Transverse colon (tissue), 4 donors: Measurements from ENCODE around the gene SEMA5B. TPM values are rescaled to one million over a fixed set of nuclear protein-coding genes. Genes with fewer than 3 reads are reported as not detected.

Source experiments
- DNase-seq: peaks from one replicate; pipeline ENCODE4 v3.0.0-alpha.2; 2019
- H3K27ac ChIP-seq, 4 donors: fragments of 200-600 bp; sonication (generic); 2 replicates each; pipeline ENCODE4 v1.5.1; 2016 to 2018; ENCODE audit warnings: inconsistent platforms in 4 of 4
- H3K27me3 ChIP-seq: fragments of 200-600 bp; sonication (generic); 2 replicates; pipeline ENCODE4 v1.5.1; 2017; ENCODE audit warnings: inconsistent platforms
- H3K36me3 ChIP-seq, 4 donors: fragments of 200-600 bp; sonication (generic); 2 replicates each; pipeline ENCODE4 v1.5.1; 2017 to 2019; ENCODE audit warnings: inconsistent platforms in 4 of 4
- H3K4me1 ChIP-seq, 4 donors: fragments of 200-600 bp; sonication (generic); 2 replicates each; pipeline ENCODE4 v1.5.1; 2017 to 2020; ENCODE audit warnings: inconsistent platforms in 4 of 4
- H3K4me3 ChIP-seq, 4 donors: fragments of 200-600 bp; sonication (generic); 1 replicate in 1 of 4; 2 replicates in 3 of 4; pipeline versions ENCODE4 v1.5.1 to v1.6.1; 2017 to 2019; ENCODE audit warnings: inconsistent platforms in 4 of 4
- H3K9me3 ChIP-seq, 2 donors: fragments of 200-600 bp; sonication (generic); 2 replicates each; pipeline ENCODE4 v1.5.1; 2017 to 2019; ENCODE audit warnings: inconsistent platforms in 2 of 2
- EP300 ChIP-seq: sonication (generic); formaldehyde crosslinking; IDR thresholded peaks from one replicate; pipeline ENCODE4 v1.6.1; 2017; ENCODE audit warnings: antibody characterized with exemption, low read depth
- POLR2A ChIP-seq: fragments of 450-650 bp; IDR thresholded peaks from one replicate; pipeline ENCODE4 v1.6.1; 2016; ENCODE audit warnings: antibody characterized with exemption, mild to moderate bottlenecking, moderate library complexity
- POLR2AphosphoS5 ChIP-seq, 3 donors: sonication (generic); formaldehyde crosslinking; IDR thresholded peaks; one replicate each; pipeline ENCODE4 v1.6.1; 2016; ENCODE audit warnings: antibody characterized with exemption in 3 of 3
- WGBS, 2 donors: methylation state at CpG; one replicate each; pipeline ENCODE4 v1.1.5; 2018; ENCODE audit warnings: low coverage in 1 of 2; 5-methylcytosine and 5-hydroxymethylcytosine counted together
- in situ Hi-C, 4 donors: fragments of 200-750 bp; cut with MboI; loops; one replicate each; pipeline versions ENCODE4 v1.15.0 to v1.15.1; 2017; ENCODE audit warnings: low sequenced_read_pairs in 3 of 4, low pct_ligation_motif_present in 1 of 4, low pct_unique_long_range_greater_than_20kb in 1 of 4
- intact Hi-C: fragments of 100-400 bp; cut with DNase I; formaldehyde crosslinking; loops from one replicate; pipeline ENCODE4 v1.15.1; 2023; ENCODE audit warnings: low total_unique reads
- total RNA-seq, 4 donors: library from RNA; depleted of rRNA; stranded (reverse); fragments of >200 nt; gene quantifications; one replicate each; pipeline ENCODE4 v1.1.0, GENCODE V29; 2016
- TF ChIP-seq, protein P1 (sequence below), 5 experiments: fragments of 200-600 bp in 3 of 5; fragments of 450-650 bp in 2 of 5; sonication (generic) in 3 of 5; IDR thresholded peaks; 1 replicate in 2 of 5; 2 replicates in 3 of 5; pipeline ENCODE4 v1.5.1; 2016 to 2017; ENCODE audit warnings: antibody characterized with exemption in 5 of 5, inconsistent platforms in 3 of 5, mild to moderate bottlenecking in 2 of 5, moderate library complexity in 1 of 5

The SEMA5B gene
- total RNA-seq, 4 donors from 2014 or later: 0.16 to 1.4 (median 0.27) TPM; not detected in 1

DNA sequence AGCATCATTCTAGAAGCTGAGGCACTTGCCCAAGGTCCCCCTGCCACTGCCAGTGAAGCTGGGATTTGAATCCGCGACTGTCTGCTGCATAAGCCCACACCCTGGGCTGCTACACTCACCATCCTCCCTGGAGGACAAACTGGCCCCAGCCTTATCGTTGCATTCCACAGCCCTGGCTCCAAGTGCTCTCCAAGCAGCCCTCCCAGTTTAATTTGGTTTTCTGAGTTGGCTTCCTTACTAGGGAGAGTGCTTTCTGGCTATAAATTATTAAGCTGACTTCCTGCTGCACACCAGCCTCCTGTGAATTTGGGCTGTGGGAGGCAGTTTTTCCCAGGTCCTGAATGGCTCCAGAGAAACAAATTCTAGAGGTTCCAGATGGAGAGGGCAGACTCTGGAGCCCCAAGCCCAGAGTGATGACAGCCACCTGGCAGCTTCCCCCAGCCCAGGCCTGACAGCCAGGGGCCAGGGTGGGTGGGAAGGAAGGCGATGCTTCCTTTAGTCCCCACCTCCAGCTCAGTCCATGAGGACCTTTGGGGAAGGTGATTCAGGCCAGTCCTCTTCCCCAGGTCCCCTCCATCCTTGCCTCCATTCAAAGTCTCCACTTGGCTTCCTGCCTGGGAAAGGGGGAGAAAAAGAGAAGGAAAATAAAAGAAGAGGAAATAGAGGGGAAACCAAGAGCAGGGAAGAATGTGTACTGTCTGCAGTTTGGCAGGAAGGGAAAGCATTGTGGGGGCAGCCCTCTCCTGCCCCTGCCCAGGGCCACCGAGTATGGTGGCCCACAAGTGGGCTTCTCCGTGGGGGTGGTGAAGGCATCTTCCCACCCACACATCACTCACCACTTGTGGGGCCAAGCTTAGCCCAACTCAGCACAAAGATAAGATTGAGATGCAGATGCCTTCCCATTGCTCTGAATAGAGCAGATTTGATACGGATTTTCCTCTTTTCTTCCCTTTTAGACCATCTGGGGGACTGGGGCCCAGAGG, 69.6 kb downstream of the SEMA5B start:
- peaks cover 0 to 12% (median 3%) of the 10 kb centered on the region in 4 donors for H3K4me1 ChIP-seq
- no peak for DNase-seq
- H3K27me3 ChIP-seq: no peaks in the 10 kb centered on the region
- 49 to 64% methylated on average over 3 to 7 of the region's 7 CpGs for WGBS, 2 donors
- H3K36me3 ChIP-seq: no peaks in the 10 kb centered on the region
- no peak for TF ChIP-seq EP300
- TF ChIP-seq, protein P1, sequence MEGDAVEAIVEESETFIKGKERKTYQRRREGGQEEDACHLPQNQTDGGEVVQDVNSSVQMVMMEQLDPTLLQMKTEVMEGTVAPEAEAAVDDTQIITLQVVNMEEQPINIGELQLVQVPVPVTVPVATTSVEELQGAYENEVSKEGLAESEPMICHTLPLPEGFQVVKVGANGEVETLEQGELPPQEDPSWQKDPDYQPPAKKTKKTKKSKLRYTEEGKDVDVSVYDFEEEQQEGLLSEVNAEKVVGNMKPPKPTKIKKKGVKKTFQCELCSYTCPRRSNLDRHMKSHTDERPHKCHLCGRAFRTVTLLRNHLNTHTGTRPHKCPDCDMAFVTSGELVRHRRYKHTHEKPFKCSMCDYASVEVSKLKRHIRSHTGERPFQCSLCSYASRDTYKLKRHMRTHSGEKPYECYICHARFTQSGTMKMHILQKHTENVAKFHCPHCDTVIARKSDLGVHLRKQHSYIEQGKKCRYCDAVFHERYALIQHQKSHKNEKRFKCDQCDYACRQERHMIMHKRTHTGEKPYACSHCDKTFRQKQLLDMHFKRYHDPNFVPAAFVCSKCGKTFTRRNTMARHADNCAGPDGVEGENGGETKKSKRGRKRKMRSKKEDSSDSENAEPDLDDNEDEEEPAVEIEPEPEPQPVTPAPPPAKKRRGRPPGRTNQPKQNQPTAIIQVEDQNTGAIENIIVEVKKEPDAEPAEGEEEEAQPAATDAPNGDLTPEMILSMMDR (IDR thresholded peaks at IDR 0.05): no peak
- TF ChIP-seq POLR2AphosphoS5 (IDR thresholded peaks at IDR 0.05): no peak
- no peak for TF ChIP-seq POLR2A
- H3K4me3 ChIP-seq: no peak overlapping the region
- H3K27ac ChIP-seq: peak overlapping the region in 2 of 4 donors; percentile 26 to 38
- no peaks in the 10 kb centered on the region for H3K9me3 ChIP-seq
- intact Hi-C loops: no loop called here
- in situ Hi-C loops: no loop called here

DNA sequence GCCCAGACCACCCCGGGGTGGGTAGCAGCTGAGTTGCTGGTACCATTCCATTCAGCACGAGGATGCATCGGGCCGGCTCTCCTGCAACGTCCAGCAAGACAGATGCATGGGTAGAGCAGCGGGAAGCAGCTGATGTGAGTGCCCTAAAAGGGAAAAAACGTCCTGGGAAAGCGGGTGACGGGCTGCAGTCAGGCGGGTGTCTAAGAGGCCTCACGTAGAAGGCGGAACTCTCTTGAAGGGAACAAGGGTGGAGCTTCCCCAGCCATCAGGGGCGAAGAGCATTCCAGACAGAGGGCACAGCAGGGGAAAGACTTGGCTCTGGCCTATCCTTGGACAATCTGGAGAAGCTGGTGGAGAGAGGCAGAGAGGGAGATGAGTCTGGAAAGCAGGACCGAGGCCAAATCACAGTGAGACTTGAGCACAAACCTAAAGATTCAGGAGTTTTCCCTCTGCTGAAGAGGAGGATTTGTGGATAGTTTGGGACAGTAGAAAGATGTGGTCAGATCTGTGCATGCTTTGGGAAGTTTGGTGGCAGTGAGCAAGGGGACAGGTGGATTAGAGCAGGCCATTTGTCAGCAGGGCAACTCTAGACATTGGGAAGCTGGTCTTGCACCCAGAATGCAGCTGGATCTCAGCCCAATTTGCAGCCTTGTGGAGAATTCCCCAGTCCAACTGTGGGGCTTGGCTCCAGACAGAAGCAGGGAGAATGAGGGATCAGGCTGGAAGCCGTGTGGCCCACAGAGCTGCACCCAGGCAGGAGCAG, 70.7 kb downstream of the SEMA5B start:
- TF ChIP-seq POLR2AphosphoS5 (IDR thresholded peaks at IDR 0.05): no peak
- TF ChIP-seq, protein P1 (IDR thresholded peaks at IDR 0.05): no peak
- no peak for TF ChIP-seq EP300
- no peak for TF ChIP-seq POLR2A
- no peak for DNase-seq
- WGBS, 2 donors: 80 to 83% methylated on average over 3 to 15 of the region's 15 CpGs

DNA sequence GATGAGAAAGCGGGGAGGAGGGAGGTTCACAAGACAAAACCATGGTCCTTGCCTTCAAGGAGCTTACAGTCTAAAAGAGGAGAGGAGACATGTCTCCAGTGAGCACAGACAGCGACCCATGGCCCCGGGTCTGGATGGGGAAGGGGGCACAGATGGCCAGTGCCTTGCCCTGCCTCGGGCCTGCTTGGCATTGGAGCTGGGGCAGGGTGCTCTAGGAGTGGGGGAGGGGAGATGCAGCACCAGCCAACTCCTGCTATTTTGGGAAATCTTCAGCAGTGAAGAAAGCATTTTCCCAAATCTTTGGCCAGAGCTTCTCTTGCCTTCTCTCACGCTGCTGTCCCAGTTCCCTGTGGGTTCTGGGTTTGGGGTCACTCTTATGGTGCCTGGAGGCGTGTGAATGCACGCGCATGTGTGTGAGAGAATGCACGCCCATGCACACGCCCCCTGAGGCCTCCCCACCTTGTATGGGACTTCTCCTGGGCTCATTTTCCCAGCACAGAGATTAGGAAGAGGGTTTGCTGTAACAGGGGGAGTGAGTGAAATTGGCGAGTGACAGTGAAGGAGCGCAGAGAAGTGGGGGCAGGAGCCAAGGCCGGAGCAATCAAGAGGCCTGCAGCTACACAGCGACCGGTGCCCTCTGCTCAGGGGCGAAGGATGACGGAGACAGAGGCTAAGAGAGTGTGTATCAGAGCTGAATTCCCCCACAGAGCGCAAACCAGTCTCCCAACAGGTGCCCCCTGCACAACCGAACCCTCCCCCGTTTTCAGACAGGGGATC, 71.5 kb downstream of the SEMA5B start:
- peak overlapping the region in 1 of 4 donors; percentile 21 for H3K27ac ChIP-seq

More for the DNA sequence above, 70.7 kb downstream of the SEMA5B start:
- in situ Hi-C loops: no loop called here
- Histone ChIP-seq H3K4me3 (no peak overlapping the region), H3K27ac (peak overlapping the region in 1 of 4 donors; percentile 38), H3K9me3 (no peaks in the 10 kb centered on the region), H3K36me3 (no peaks in the 10 kb centered on the region), H3K4me1 (peaks cover 0 to 12% (median 3%) of the 10 kb centered on the region in 4 donors), H3K27me3 (no peaks in the 10 kb centered on the region)
- intact Hi-C loops: no loop called here

More for the DNA sequence above, 71.5 kb downstream of the SEMA5B start:
- Histone ChIP-seq H3K4me3 (no peak overlapping the region), H3K36me3 (no peaks in the 10 kb centered on the region), H3K4me1 (peaks cover 0 to 12% (median 3%) of the 10 kb centered on the region in 4 donors), H3K27me3 (no peaks in the 10 kb centered on the region), H3K9me3 (no peaks in the 10 kb centered on the region)
- WGBS, 2 donors: 88% methylated on average over 20 of the region's 20 CpGs; no CpG with 5 or more reads in 1 of the 2 donors
- DNase-seq: no peak
- intact Hi-C loops: no loop called here
- TF ChIP-seq POLR2A (no peak), EP300 (no peak), POLR2AphosphoS5 (IDR thresholded peaks at IDR 0.05) (no peak)
- TF ChIP-seq, protein P1 (IDR thresholded peaks at IDR 0.05): no peak
- in situ Hi-C loops: no loop called here
